ENCODE results near the gene GRM4.

DNA sequence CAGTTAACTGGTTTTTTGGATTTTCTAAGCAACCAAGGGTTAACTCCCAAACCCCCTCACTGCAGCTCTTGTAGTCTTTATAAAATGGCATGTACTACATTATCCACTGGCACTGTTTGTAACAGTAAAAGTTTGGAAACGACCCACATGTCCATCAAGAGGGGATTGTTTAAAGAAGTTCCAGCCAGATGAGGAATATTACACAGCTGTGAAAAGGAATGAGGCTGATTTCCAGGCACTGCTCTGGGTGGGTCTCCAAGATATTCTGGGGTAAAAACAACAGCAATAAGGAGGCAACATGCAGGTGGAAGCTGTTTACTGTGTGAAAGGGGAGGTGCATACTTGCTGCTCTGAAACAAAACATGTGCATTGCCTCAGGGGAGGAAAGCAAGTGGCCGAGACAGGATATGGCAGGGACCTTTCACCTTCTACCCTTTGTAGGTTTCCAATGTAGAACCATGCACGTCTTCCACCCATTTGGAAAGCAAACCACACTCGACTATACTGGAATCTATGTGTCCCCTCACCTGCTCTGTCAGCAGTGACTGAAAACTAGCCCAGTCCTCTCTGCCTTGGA, 51.9 kb downstream of the GRM4 start:
- TF ChIP-seq, protein P1, sequence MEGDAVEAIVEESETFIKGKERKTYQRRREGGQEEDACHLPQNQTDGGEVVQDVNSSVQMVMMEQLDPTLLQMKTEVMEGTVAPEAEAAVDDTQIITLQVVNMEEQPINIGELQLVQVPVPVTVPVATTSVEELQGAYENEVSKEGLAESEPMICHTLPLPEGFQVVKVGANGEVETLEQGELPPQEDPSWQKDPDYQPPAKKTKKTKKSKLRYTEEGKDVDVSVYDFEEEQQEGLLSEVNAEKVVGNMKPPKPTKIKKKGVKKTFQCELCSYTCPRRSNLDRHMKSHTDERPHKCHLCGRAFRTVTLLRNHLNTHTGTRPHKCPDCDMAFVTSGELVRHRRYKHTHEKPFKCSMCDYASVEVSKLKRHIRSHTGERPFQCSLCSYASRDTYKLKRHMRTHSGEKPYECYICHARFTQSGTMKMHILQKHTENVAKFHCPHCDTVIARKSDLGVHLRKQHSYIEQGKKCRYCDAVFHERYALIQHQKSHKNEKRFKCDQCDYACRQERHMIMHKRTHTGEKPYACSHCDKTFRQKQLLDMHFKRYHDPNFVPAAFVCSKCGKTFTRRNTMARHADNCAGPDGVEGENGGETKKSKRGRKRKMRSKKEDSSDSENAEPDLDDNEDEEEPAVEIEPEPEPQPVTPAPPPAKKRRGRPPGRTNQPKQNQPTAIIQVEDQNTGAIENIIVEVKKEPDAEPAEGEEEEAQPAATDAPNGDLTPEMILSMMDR (IDR thresholded peaks at IDR 0.05), result no peak
- no peak for TF ChIP-seq POLR2A (IDR thresholded peaks at IDR 0.05)

Measured in heart left ventricle (tissue), 13 donors.